ELR (cell line): ENCODE results near the gene RNU6-8.

Experiments used
- DNase-seq: peaks from one replicate; pipeline ENCODE4 v3.0.0-alpha.2; 2015; ENCODE audit warnings: low read depth

Gene RNU6-8

GRCh38 chr14:32202998-32203882 lies at the start of gene RNU6-8:
Gene RNU6-8 (minus strand): TSS chr14:32203269.
- peak; percentile 91 for DNase-seq

- peak; percentile 79 for DNase-seq
Measured at GRCh38 chr14:32252030-32252670, 49.1 kb upstream of the RNU6-8 start.

DNA sequence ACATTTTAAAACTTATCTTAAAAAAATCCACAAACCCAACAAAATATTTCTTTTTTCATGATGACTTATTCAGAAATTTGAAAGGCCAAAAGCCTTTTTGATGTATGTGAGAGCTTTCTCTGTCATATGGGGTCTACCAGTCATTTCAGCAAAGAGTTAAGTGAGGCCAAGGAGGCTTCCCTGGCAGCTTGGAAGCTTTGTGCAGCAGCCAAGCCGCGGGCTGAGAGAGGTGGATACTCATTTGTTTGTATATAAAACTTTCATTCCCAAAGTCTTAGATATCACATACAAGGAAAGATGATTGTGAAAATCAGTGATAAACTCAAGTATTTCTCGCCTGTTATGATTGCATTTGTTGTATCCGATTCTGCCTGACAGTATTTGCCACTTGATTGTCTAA lies 48.5 kb upstream of the RNU6-8 start:
- no peak for DNase-seq

DNA sequence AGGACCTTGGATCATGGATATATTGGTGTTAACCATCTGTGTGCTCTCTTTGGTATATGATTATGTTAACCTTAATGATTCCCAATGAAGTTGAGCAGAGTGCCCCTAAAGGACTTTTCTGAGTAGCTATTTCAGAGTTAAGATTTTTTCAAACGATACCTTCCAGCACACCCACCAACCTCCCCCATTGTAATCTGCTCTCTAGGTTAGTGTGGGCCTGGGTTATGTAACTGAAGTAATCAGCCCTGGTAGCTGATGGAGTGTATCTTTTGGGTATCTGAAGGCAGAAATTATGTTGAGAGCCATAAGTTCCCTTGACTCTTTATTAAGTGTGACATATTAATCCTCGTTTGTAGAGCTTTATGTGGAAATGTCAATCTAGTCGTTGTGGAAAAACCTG lies 47.6 kb upstream of the RNU6-8 start:
- no peak for DNase-seq

DNA sequence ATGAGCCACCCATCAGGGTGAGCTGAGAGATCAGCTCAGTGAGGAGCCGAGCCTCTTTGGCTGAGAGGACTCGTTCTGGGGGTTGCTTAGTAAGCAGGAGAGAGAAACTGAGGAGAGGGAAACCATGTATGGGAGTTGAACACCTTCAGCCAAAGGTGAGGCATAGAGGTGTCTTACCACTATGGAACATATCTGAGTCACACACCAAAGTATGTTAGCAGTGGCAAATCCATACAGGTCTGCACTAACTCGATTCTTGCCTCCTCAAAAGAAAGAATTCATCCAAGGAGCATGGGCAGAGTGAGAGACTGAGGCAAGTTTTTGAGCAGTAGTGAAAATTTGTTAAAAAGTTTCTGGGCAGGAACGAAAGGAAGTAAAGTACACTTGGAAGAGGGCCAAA lies 46.7 kb upstream of the RNU6-8 start:
- no peak for DNase-seq

- no peak for DNase-seq
Measured at GRCh38 chr14:32249371-32249770, 46.3 kb upstream of the RNU6-8 start.

GRCh38 chr14:32246751-32247150 lies 43.7 kb upstream of the RNU6-8 start:
- no peak for DNase-seq

DNA sequence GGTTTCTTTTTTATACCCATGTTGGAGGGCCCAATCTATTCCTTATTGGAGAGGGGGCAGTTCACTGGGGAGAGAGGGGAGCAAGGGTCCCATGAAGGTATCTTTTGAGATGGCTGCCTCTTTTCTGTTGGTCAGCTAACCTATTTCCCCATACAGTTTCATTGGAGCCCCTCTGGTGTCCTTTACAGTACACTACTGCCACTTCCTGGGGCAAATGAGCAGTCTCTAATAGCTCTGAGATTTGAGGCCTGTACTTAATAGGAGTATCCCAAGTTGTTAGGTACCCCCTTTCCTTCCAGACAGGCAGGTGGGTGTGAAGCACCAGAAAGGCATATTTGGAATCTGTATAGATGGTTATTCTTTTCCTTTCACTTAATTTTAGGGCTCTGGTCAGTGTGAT lies 41.3 kb upstream of the RNU6-8 start:
- peak; percentile 18 for DNase-seq

DNA sequence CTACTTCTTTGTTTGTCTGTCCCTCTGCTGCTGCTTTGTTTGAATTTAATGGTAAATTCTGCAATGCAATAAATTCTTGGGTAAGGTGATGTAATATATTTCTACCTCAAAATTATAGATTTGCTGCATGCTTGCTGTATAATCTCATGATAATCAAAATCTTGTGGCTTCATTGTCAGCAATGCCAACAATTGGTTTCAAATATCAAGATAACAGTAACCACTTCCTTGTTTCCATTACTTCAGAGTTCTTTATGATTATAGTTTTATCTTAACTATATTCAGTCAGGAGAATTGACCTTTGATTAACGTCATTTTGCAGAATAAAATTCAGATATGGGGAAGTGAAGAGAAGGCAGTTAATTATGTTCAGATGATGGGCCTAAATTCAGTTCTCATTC lies 30.2 kb upstream of the RNU6-8 start:
- no peak for DNase-seq

GRCh38 chr14:32232481-32232880 lies 29.4 kb upstream of the RNU6-8 start:
- DNase-seq, result no peak

DNA sequence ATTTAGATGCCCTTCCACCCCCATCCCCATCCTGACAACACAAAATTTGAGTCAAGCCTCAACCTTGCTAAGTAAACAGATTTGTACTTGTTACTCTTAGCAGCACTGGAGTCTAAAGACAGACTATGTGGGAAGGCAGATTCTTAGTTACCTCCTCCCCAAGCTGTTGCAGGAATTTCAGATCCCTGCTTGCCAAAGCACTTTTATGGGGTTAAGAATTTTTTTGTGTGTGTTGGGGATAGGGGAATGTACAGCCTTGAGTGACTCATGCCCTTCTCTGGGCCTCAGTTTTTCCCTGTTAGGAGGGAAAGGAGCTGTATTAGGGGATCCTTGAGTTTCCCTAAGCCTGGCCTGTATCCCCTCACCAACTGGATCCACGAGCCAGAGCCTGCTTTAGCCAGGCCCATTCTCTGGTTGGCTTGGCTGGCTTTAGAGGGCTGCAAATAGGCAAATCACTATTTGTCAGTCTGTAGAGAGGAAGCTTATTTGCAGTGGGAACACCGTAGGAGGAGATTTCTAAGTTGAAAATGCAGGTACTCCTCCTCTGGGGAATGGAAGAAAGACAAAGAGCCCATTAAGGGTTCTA lies 27.7 kb upstream of the RNU6-8 start:
- peak; percentile 36 for DNase-seq

GRCh38 chr14:32230181-32230580 lies 27.1 kb upstream of the RNU6-8 start:
- peak; percentile 49 for DNase-seq

DNA sequence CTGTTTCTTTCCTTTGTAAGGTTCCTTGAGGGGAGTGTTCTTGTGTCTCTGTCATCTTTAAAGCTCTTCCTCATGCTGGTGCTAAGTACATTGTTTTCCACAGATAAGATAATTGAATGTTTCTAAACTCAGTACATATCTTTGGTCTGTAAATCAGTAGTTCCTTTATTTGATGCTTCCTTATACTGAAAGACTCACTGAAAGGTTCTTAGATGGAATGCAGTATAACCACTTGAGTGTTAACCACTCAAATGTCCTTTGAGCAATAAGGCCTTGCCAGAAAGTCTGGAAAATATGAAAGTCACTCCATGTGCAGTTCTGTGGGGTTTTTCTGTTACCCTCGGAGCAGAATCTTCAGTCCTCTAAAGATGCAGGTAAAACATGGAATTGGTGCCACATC lies 23.0 kb upstream of the RNU6-8 start:
- no peak for DNase-seq

DNA sequence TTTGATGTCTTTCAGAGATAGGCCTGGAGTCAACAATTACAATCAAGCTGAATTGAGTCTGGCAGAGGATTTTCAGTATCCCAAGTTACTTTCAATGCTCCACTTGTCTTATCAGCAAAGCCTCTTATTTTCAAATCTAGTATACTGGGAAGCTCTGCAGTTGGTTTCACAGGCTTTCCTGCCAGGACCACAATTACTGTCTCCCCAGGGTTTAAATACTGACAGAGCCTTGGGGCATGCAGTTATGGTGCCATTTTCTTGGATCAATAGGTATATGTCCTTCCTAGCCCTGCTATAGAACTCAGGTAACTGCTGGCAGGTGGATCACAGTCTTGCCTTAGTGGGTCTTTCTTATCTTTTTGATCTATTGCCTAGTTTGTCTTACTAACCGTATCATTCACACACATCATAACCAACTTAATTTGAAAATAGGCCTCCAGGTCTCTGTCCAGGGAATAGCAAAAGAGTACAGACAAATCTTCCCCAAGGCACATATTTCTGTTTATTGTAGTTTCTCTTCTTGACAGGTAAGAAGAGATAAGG lies 22.4 kb upstream of the RNU6-8 start:
- no peak for DNase-seq

GRCh38 chr14:32224737-32225377 lies 21.8 kb upstream of the RNU6-8 start:
- peak; percentile 68 for DNase-seq

DNA sequence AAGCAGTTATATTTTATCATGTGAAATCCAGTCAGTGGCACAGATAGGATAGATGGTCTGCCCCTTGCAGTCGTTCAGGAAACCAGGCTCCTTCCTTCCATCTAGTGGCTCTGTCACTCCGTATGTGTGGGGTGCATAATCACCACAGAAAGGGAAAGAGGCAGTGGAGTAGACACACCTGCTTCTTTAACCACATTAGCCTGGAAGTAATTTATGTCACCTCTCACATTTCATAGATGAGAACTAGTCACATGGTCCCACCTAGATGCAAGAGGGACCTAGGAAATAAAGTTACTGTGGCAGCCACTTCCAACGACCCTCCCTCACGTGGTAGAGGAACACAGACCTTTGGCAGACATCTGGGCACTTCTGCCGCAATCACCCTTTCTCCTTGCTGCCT lies 14.2 kb upstream of the RNU6-8 start:
- DNase-seq, result no peak

DNA sequence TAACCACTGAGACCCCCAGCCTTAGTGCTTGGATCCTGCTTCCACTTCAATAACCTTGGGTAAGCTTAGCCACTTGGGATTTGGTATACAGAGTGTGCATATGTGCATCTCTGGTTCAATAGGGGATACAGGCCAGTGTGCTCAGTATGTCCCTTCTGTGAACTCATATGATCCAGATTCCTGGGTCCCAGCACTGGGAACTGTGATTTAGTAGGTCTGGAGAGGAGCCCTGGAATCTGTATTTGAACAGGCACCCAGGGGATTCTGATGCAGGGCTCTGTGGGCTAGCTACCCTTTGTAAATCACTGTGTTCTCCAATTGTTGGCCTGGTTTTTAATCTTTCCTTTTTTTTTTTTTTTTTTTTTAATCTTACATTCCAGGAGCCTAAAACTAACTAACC lies 9.8 kb upstream of the RNU6-8 start:
- no peak for DNase-seq

DNA sequence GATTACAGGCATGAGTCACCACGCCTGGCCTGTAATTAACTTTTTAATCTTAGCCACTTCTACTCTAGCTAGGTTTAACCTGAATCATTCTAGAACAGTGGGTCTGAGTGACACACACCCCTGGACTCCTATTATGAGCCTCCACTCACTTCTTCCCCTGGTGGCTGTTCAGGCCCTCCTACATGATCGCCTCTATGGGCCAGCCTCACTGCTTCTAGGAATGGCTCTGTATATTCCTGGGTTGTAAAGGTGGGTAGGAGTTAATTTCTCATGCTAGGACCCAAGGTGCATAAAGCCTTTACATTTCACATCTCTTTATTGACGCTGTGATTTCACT lies 8.0 kb upstream of the RNU6-8 start:
- peak; percentile 10 for DNase-seq

DNA sequence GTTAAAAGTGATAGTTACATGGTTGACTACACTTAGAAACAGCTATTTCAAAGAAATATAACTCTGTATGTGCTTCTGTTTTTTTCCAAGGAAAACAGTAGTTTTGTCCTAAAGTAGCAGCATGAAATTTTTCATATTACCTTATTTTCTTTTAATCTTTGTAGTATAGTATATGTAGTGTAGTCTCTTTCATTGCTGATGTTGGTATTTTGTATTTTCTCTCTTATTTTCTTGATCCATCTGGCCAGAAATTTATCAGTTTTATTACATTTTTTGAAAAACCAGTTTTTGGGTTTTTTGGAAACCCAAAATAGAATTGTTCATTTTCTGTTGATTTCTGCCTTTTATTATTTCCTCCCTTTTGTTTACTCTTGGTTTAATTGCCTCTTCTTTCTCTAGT lies 6.4 kb upstream of the RNU6-8 start:
- DNase-seq, result no peak

GRCh38 chr14:32208490-32208889 lies 5.4 kb upstream of the RNU6-8 start:
- DNase-seq, result no peak

GRCh38 chr14:32206552-32206951 lies 3.5 kb upstream of the RNU6-8 start:
- DNase-seq, result no peak

- DNase-seq, result peak; percentile 2
Measured at GRCh38 chr14:32205984-32206383, 2.9 kb upstream of the RNU6-8 start.

- no peak for DNase-seq
Measured at GRCh38 chr14:32205554-32205953, 2.5 kb upstream of the RNU6-8 start.
